Heart left ventricle (tissue), 16 donors: ENCODE measurements around the gene PRKAB2. TPM values are rescaled to one million over a fixed set of nuclear protein-coding genes. Genes with fewer than 3 reads are reported as not detected.

Experiments used
- ATAC-seq, 4 donors: fragments of 200-7000 bp; cut with Tn5 transposase; one replicate each; pipeline ENCODE4 v1.9.1; 2020 to 2022; ENCODE audit warnings: moderate library complexity in 4 of 4, mild to moderate bottlenecking in 3 of 4, moderate number of reproducible peaks in 1 of 4
- DNase-seq, 5 donors: peaks; one replicate each; pipeline ENCODE4 v3.0.0-alpha.2; 2020
- H3K27ac ChIP-seq, 12 donors: fragments of 200-600 bp; sonication (generic) in 4 of 12; one replicate each; pipeline versions ENCODE4 v1.5.0 to v1.8.0; 2016 to 2022; ENCODE audit warnings: mild to moderate bottlenecking in 2 of 12
- H3K27me3 ChIP-seq, 9 donors: fragments of 200-600 bp; sonication (generic) in 2 of 9; one replicate each; pipeline versions ENCODE4 v1.5.1 to v1.8.0; 2016 to 2022; ENCODE audit warnings: mild to moderate bottlenecking in 3 of 9
- H3K36me3 ChIP-seq, 9 donors: fragments of 200-600 bp; sonication (generic) in 2 of 9; one replicate each; pipeline versions ENCODE4 v1.5.0 to v1.8.0; 2018 to 2022; ENCODE audit warnings: mild to moderate bottlenecking in 2 of 9
- H3K4me1 ChIP-seq, 12 donors: fragments of 200-600 bp; sonication (generic) in 4 of 12; one replicate each; pipeline versions ENCODE4 v1.5.0 to v1.8.0; 2016 to 2022; ENCODE audit warnings: mild to moderate bottlenecking in 3 of 12
- H3K4me3 ChIP-seq, 12 donors: fragments of 200-600 bp; sonication (generic) in 4 of 12; one replicate each; pipeline versions ENCODE4 v1.5.0 to v1.8.0; 2017 to 2022; ENCODE audit warnings: mild to moderate bottlenecking in 9 of 12, moderate library complexity in 4 of 12
- H3K9me3 ChIP-seq, 12 donors: fragments of 200-600 bp; sonication (generic) in 4 of 12; one replicate each; pipeline versions ENCODE4 v1.5.0 to v1.8.0; 2016 to 2022; ENCODE audit warnings: mild to moderate bottlenecking in 1 of 12
- POLR2A ChIP-seq, 2 donors: fragments of 450-650 bp; IDR thresholded peaks; one replicate each; pipeline ENCODE4 v1.6.1; 2017; ENCODE audit warnings: antibody characterized with exemption in 2 of 2, mild to moderate bottlenecking in 2 of 2, moderate library complexity in 2 of 2
- WGBS, 4 donors: extraction: QIAGEN DNeasy Blood & Tissue Kit in 2 of 4; methylation state at CpG; one replicate each; pipeline versions ENCODE4 v1.1.5 to v1.1.7; 2013 to 2018; 5-methylcytosine and 5-hydroxymethylcytosine counted together
- intact Hi-C, 10 donors: fragments of 100-400 bp; cut with DNase I; formaldehyde crosslinking; loops; one replicate each; pipeline versions ENCODE4 v1.11.1 to v1.14.2; 2022
- polyA plus RNA-seq, 2 donors: library from polyadenylated mRNA; stranded (reverse); fragments of 200-250 nt; gene quantifications; one replicate each; pipeline ENCODE4 v1.2.3, GENCODE V29; 2013
- total RNA-seq, 9 donors: library from RNA; depleted of rRNA in 2 of 9; stranded (reverse); fragments of >200 nt in 2 of 9; fragmentation: NEBNext Ultra II Directional in 3 of 9; extraction: Animal tissue kit (Norgen Biotek cat#: 25700) in 3 of 9; gene quantifications; one replicate each; pipeline versions ENCODE4 v1.1.0 to v1.2.4, GENCODE V29; 2016 to 2023
- TF ChIP-seq, protein P1 (sequence below), 12 donors: fragments of 200-600 bp; sonication (generic) in 4 of 12; IDR thresholded peaks; one replicate each; pipeline versions ENCODE4 v1.5.0 to v1.8.0; 2018 to 2022; ENCODE audit warnings: antibody characterized with exemption in 12 of 12, mild to moderate bottlenecking in 5 of 12
- donor health status: ischemic (EF 13 %, LVEDD 7.1; RV severe dilation, severe dysfunction).
- donor health status: healthy with polysubstance abuse.
- donor health status: DM: no; HTN: yes; CAD: no.
- donor health status: DM: no; HTN: no; CAD: no.
- donor health status: ischemic (EF 25% LVEDD 6.9; RV normal size, moderate dysfunction).
- donor health status: ischemic (EF 25% LVEDD 5.7; RV mildly dilated, moderate dysfunction).
- donor health status: healthy.
- donor health status: DM: yes; HTN: yes; CAD: no.
- donor health status: ischemic (EF 35%, LVEDD 5.7; RV mildly dilated, moderate dysfunction).
- donor health status: nonischemic (EF 11% LVEDD 7.7; RV severe dilation, severe dysfunction).
- donor health status: DM: yes; HTN: yes; CAD: no.
- donor health status: PGD.
- donor health status: ischemic (EF 29% LVEDD 5.4; RV normal size, mild dysfunction).
- donor health status: nonischemic (EF 23%, LVEDD 6.1; RV moderate dilation, normal function).

PRKAB2 gene
- total and polyA plus RNA-seq, 11 donors = 6.7 to 43.2 (median 27.5) TPM

GRCh38 chr1:147177611-147178380, 5.5 kb upstream of the PRKAB2 start:
- Histone ChIP-seq H3K27me3 (no peaks in the 10 kb centered on the region), H3K4me3 (peak overlapping the region in 5 of 12 donors; percentile 5 to 37 (median 10)), H3K9me3 (no peaks in the 10 kb centered on the region), H3K27ac (peak overlapping the region in 1 of 12 donors; percentile 13), H3K4me1 (peaks cover 0 to 18% (median 11%) of the 10 kb centered on the region in 12 donors), H3K36me3 (peaks cover 0 to 21% (median 3%) of the 10 kb centered on the region in 9 donors)
- ATAC-seq = peak in 2 of 4 donors; percentile 16 to 59
- TF ChIP-seq, protein P1, sequence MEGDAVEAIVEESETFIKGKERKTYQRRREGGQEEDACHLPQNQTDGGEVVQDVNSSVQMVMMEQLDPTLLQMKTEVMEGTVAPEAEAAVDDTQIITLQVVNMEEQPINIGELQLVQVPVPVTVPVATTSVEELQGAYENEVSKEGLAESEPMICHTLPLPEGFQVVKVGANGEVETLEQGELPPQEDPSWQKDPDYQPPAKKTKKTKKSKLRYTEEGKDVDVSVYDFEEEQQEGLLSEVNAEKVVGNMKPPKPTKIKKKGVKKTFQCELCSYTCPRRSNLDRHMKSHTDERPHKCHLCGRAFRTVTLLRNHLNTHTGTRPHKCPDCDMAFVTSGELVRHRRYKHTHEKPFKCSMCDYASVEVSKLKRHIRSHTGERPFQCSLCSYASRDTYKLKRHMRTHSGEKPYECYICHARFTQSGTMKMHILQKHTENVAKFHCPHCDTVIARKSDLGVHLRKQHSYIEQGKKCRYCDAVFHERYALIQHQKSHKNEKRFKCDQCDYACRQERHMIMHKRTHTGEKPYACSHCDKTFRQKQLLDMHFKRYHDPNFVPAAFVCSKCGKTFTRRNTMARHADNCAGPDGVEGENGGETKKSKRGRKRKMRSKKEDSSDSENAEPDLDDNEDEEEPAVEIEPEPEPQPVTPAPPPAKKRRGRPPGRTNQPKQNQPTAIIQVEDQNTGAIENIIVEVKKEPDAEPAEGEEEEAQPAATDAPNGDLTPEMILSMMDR (IDR thresholded peaks at IDR 0.05) = no peak
- no peak for TF ChIP-seq POLR2A (IDR thresholded peaks at IDR 0.05)
- intact Hi-C loops = loop anchor here in 1 of 10 donors (5.0 to 10.0 kb wide), 2 partner anchors 50 to 367 kb away; partner anchors contain the start of genes BCL9 and FMO5
- peak in 2 of 5 donors; percentile 22 to 61 for DNase-seq
- 31 to 49% (median 32%) methylated on average over 36 of the region's 36 CpGs for WGBS, 4 donors

DNA sequence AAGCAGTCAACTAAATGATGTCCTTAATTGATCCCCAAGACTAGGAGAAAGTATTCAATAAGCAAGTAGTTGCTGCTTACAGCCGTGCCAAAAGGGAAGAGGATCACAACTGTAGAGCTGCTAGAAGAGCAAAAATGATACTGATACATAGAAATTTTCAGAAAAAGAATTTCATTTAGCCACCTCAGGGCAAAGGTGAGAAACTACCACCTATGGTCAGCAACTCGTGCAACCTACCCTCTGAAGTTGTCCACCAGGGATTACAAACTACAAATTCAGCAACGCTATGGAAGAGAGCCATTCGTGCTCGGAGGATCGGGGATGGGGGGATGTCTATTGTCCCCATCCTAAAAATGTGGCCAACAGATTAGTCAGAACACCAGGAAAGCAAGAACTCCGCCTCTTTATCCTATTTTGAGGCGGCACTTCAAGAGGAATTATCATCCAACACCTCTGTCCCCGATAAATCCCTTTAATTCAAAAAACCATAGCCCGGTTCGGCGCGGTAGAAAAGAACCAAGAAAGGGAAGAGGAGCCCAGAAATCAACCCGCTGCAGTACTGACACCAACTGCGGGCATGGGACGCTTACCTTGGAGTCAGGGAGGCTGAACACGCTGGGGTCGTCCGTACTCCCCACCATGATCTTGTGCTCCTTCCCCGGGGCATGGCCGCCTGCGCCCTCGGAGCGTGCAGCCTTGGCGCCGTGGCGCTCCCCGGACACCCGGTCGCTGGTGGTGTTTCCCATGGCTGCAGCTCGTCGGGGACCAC, 687 bp downstream of the PRKAB2 start:
- WGBS, 4 donors = 0 to 1% (median 0%) methylated on average over 25 to 32 of the region's 32 CpGs
- ATAC-seq = no peak
- no peaks in the 10 kb centered on the region for H3K9me3 ChIP-seq
- H3K36me3 ChIP-seq = peaks cover 0 to 25% (median 6%) of the 10 kb centered on the region in 9 donors
- TF ChIP-seq, protein P1 (IDR thresholded peaks at IDR 0.05) = no peak
- TF ChIP-seq POLR2A (IDR thresholded peaks at IDR 0.05) = no peak
- intact Hi-C loops = loop anchor here (1.0 to 10.0 kb wide), 5 partner anchors 51 to 373 kb away; partner anchors contain the start of genes CHD1L (in 10 of the 10), BCL9 (in 1 of the 10) and FMO5 (in 1 of the 10)
- no peaks in the 10 kb centered on the region for H3K27me3 ChIP-seq
- peak overlapping the region; percentile 69 to 96 (median 88) for H3K4me3 ChIP-seq
- H3K27ac ChIP-seq = peak overlapping the region; percentile 81 to 99 (median 94)
- DNase-seq = no peak
- H3K4me1 ChIP-seq = peaks cover 0 to 60% (median 35%) of the 10 kb centered on the region in 12 donors

DNA sequence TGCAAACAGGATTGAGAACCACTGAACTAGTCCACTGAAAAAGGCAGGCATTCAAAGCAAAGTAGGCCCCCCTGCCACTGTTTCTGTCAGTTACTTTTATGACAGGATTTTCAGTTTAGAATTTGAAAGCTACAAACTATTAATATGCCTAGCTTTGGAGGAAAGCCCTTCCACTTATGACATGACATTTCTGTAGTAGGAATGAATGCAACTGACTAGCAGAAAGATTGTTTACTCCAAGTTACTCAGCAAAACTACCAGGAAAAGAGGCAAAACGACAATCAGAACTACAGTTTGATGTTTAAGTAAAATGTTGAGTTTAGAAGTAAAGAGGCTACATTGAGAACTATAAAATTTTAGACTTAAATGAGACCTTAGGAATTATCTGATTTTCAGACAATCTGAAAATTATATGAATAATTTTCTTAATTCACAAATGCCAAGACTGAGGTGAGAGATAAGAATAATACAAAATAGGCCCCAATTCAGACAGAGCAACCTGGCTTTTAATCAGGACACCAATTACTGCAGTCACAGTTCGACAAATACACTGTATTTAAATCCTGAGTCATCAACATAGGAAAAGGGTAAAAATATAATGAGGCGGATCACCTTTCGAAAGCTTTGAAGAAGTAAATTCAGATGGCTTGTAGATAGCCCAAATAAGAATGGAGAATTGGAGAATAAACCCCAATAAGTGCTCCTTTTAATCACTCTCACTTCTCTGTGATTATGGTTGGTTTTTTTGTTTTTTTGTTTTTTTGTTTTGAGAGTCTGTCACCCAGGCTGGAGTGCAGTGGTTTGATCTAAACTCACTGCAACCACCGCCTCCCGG, 2.2 kb downstream of the PRKAB2 start:
- DNase-seq = no peak
- intact Hi-C loops = loop anchor here in 3 of 10 donors (5.0 to 10.0 kb wide), 3 partner anchors 52 to 375 kb away; partner anchors contain the start of genes BCL9 (in 1 of the 3) and FMO5 (in 1 of the 3)
- TF ChIP-seq POLR2A (IDR thresholded peaks at IDR 0.05) = no peak
- TF ChIP-seq, protein P1 (IDR thresholded peaks at IDR 0.05) = no peak
- Histone ChIP-seq H3K4me3 (peak overlapping the region in 7 of 12 donors; percentile 69 to 93 (median 84)), H3K9me3 (no peaks in the 10 kb centered on the region), H3K4me1 (peaks cover 0 to 60% (median 35%) of the 10 kb centered on the region in 12 donors), H3K27ac (peak overlapping the region in 5 of 12 donors; percentile 4 to 22 (median 10)), H3K27me3 (no peaks in the 10 kb centered on the region), H3K36me3 (peaks cover 0 to 30% (median 18%) of the 10 kb centered on the region in 9 donors)
- WGBS, 4 donors = 78 to 85% (median 82%) methylated on average over 6 of the region's 6 CpGs
- ATAC-seq = no peak
